Measurements from ENCODE around the gene SDCCAG8.

SDCCAG8 gene

GRCh38 chr1:243526180-243526579, 270.3 kb downstream of the SDCCAG8 start:
- Histone ChIP-seq H3K9ac (ENCODE audit: low read length) (no peak overlapping the region), H3K79me2 (ENCODE audit: low read length) (no peaks in the 10 kb centered on the region), H3K4me3 (ENCODE audit: low read length) (no peak overlapping the region), H3K9me3 (ENCODE audit: insufficient read depth, low read length) (no peaks in the 10 kb centered on the region), H3K27me3 (ENCODE audit: low read depth, low read length) (no peaks in the 10 kb centered on the region), H3K27ac (ENCODE audit: low read length) (no peak overlapping the region), H4K20me1 (ENCODE audit: insufficient read depth, low read length) (peaks cover 4% of the 10 kb centered on the region; the same call in 1 of the 2 replicates), H2AFZ (ENCODE audit: low read depth, low read length) (no peak overlapping the region), H3K4me1 (ENCODE audit: low read length) (peaks cover 24% of the 10 kb centered on the region), H3K36me3 (replicated peaks; ENCODE audit: low read depth, low read length) (peaks cover 8% of the 10 kb centered on the region), H3K4me2 (ENCODE audit: low read length) (no peak overlapping the region)
- TF ChIP-seq CTCF (IDR thresholded peaks at IDR 0.05; ENCODE audit: low read depth, low read length), result no peak

GRCh38 chr1:243528459-243529121, 272.7 kb downstream of the SDCCAG8 start:
- no peak overlapping the region for H3K9ac ChIP-seq (ENCODE audit: low read length)
- TF ChIP-seq CTCF (IDR thresholded peaks at IDR 0.05; ENCODE audit: low read depth, low read length) (no peak), EZH2phosphoT487 (IDR thresholded peaks at IDR 0.05; ENCODE audit: low read depth) (no peak)
- no peak overlapping the region for H3K27ac ChIP-seq (ENCODE audit: low read length)
- peaks cover 8% of the 10 kb centered on the region for H3K36me3 ChIP-seq (replicated peaks; ENCODE audit: low read depth, low read length)
- peaks cover 4% of the 10 kb centered on the region; the same call in 1 of the 2 replicates for H4K20me1 ChIP-seq (ENCODE audit: insufficient read depth, low read length)
- H3K9me3 ChIP-seq (ENCODE audit: insufficient read depth, low read length), result no peaks in the 10 kb centered on the region
- no peak overlapping the region for H3K4me2 ChIP-seq (ENCODE audit: low read length)
- no peaks in the 10 kb centered on the region for H3K27me3 ChIP-seq (ENCODE audit: low read depth, low read length)
- H3K79me2 ChIP-seq (ENCODE audit: low read length), result no peaks in the 10 kb centered on the region
- H3K4me3 ChIP-seq (ENCODE audit: low read length), result no peak overlapping the region
- H3K4me1 ChIP-seq (ENCODE audit: low read length), result peaks cover 24% of the 10 kb centered on the region
- no peak overlapping the region for H2AFZ ChIP-seq (ENCODE audit: low read depth, low read length)

- TF ChIP-seq CTCF (IDR thresholded peaks at IDR 0.05; ENCODE audit: low read depth, low read length) (no peak), EZH2phosphoT487 (IDR thresholded peaks at IDR 0.05; ENCODE audit: low read depth) (no peak)
- Histone ChIP-seq H3K9me3 (ENCODE audit: insufficient read depth, low read length) (no peaks in the 10 kb centered on the region), H2AFZ (ENCODE audit: low read depth, low read length) (no peak overlapping the region), H3K36me3 (replicated peaks; ENCODE audit: low read depth, low read length) (peaks cover 8% of the 10 kb centered on the region), H3K4me3 (ENCODE audit: low read length) (no peak overlapping the region), H3K27me3 (ENCODE audit: low read depth, low read length) (no peaks in the 10 kb centered on the region), H3K79me2 (ENCODE audit: low read length) (no peaks in the 10 kb centered on the region), H3K4me1 (ENCODE audit: low read length) (peaks cover 24% of the 10 kb centered on the region), H3K4me2 (ENCODE audit: low read length) (no peak overlapping the region), H4K20me1 (ENCODE audit: insufficient read depth, low read length) (0 out of 2 replicates have a peak, but pooled peaks cover 4% of the 10 kb centered on the region), H3K27ac (ENCODE audit: low read length) (no peak overlapping the region), H3K9ac (ENCODE audit: low read length) (no peak overlapping the region)
These were observed 273.7 kb downstream of the SDCCAG8 start for GRCh38 chr1:243529512-243529911.

- TF ChIP-seq CTCF (IDR thresholded peaks at IDR 0.05; ENCODE audit: low read depth, low read length) (no peak), EZH2phosphoT487 (IDR thresholded peaks at IDR 0.05; ENCODE audit: low read depth) (no peak)
- H3K27ac ChIP-seq (ENCODE audit: low read length), result no peak overlapping the region
These were observed 279.2 kb downstream of the SDCCAG8 start for GRCh38 chr1:243535014-243535413.

More at GRCh38 chr1:243535014-243535413, 279.2 kb downstream of the SDCCAG8 start:
- Histone ChIP-seq H3K27me3 (ENCODE audit: low read depth, low read length) (no peaks in the 10 kb centered on the region), H3K9me3 (ENCODE audit: insufficient read depth, low read length) (no peaks in the 10 kb centered on the region), H3K4me3 (ENCODE audit: low read length) (no peak overlapping the region), H4K20me1 (ENCODE audit: insufficient read depth, low read length) (no peaks in the 10 kb centered on the region), H3K36me3 (replicated peaks; ENCODE audit: low read depth, low read length) (no peaks in the 10 kb centered on the region), H3K4me1 (ENCODE audit: low read length) (no peaks in the 10 kb centered on the region), H3K9ac (ENCODE audit: low read length) (no peak overlapping the region), H2AFZ (ENCODE audit: low read depth, low read length) (no peak overlapping the region), H3K79me2 (ENCODE audit: low read length) (no peaks in the 10 kb centered on the region), H3K4me2 (ENCODE audit: low read length) (no peak overlapping the region)
